GM18526 (cell line): ENCODE data around the gene ADAMTS16.

Experiments
- POLR2A ChIP-seq: IDR thresholded peaks from 3 replicates; pipeline ENCODE4 v1.6.1; 2011; ENCODE audit not compliant: insufficient read length; ENCODE audit errors: extremely low read depth

Gene ADAMTS16

GRCh38 chr5:5364932-5365331 is 224.8 kb downstream of the ADAMTS16 start:
- no peak for TF ChIP-seq POLR2A

GRCh38 chr5:5367739-5368138 is 227.6 kb downstream of the ADAMTS16 start:
- TF ChIP-seq POLR2A, result no peak

- TF ChIP-seq POLR2A, result no peak
These were observed 229.0 kb downstream of the ADAMTS16 start for GRCh38 chr5:5369051-5369605.
